ENCODE results near the gene GLI1.

- no peak for TF ChIP-seq CTCF (IDR thresholded peaks at IDR 0.05; ENCODE audit: low read length)
- TF ChIP-seq EZH2 (IDR thresholded peaks at IDR 0.05; ENCODE audit: borderline replicate concordance, low read length): no peak
Observed at GRCh38 chr12:57410534-57410933, 49.1 kb upstream of the GLI1 start.
